ENCODE measurements around the gene SHMT1.
"Not testable (repeated sequence)": the region's sequence is repeated elsewhere in the genome, so short reads cannot be mapped to it uniquely, and the experiment has no call there.

Gene SHMT1

DNA sequence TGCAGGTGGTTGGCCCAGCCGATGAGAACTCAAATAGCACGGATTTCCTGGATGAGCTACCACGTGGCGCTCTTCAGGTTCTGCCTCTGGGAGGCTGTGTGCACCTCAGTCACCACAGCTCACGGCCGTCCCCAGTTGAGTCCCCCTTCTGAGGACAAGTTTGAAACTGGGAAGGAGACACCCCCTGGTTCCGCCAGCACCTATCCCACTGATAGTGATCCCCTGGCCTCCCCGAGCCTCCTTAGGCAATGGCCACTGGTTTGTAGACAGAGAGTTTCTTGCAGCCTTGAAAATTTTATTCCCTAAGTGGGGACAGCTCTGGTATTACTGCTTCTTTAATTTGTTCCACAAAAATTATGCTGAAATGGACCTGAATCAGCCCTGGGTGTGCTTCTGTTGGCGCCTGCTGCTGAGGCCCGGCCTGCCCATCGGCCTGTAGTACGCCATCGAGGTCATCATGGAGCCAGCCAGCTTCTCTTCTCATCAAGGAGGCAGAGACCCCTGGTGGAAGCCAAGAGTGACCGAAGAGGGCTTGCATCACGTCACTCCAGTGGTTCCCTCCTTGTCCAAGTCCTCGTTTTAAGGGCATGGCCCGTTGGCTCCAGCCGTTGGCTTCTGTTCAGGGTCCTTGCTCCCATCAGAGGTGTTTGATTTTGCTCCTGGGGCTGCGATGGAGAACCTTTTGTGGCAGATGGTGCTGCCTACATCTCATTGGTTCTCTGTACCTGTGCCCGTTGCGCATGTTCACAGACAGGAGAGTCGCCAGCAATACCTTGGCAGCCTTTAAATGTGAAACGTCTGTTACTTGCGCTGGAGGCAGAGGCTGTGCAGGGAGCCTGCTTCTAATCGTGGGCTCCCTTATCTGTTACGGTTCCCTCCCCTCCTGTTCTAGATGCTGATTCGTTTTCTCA, 39.0 kb downstream of the SHMT1 start:
- DNase-seq = no peak

GRCh38 chr17:18323507-18324139, 39.7 kb downstream of the SHMT1 start:
- no peak for DNase-seq

- no peak for DNase-seq
Observed at GRCh38 chr17:18323007-18323406, 40.3 kb downstream of the SHMT1 start.

GRCh38 chr17:18322522-18322921, 40.8 kb downstream of the SHMT1 start:
- no peak for DNase-seq

- no peak for DNase-seq
Observed at GRCh38 chr17:18321309-18321708, 42.0 kb downstream of the SHMT1 start.

- DNase-seq = no peak
Observed at GRCh38 chr17:18320301-18320700, 43.0 kb downstream of the SHMT1 start.

DNA sequence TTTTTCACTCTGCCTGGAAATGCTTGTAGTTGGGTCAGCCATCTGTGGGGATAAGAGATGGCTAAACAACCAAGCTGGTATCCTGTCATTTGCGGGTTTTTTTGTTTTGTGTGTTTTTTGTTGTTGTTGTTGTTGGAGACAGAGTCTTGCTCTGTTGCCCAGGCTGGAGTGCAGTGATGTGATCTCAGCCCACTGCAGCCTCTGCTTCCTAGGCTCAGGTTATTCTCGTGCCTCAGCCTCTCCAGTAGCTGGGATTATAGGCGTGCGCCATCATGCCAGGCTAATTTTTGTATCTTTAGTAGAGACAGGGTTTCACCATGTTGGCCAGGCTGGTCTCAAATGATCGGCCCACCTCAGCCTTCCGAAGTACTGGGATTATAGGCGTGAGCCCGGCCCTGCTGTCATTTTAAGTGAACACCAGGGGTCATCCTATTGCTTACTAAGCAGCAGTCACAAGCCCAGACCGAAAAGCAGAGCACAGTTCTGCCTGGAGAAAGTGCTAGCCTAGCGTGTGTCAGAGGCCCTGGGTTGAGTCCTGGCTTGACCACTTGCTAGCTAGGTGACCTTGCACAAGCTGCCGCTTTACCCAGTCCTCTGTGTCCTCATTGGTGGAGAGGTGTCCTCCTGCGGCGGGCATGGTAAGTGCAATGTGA, 43.6 kb downstream of the SHMT1 start:
- no peak for DNase-seq

DNA sequence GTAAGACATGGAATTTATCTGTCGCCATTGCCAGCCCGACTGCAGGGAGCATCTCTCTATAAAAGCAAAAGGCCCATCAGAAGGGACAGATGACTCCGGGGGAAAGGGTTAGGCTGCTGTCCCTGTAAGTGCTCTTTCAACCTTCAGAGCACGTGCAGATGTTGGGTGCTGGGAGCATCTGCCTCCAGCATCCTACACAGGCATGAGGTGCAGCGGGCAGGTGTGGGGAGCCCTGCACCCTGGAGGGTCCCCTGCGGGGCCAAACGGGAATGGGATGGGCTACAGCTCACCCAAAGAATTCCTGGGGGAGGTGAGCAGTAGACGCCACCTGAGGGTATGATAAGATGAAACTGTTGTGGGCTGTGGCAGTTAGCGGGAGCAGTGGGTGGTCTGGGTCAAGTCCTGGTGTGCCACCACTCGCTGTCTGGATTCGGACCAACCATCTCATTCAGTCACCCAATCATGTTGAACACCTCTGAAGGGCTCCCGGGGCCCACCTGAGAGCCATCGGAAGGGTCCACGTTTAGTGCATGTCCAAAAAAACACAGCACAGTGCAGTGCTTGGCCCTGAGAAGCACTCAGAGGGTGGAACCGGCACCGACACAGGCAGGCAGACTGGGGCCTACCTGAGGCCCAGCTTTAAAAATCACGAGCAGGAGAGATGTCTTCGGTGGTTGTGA, 44.4 kb downstream of the SHMT1 start:
- DNase-seq = no peak

GRCh38 chr17:18318117-18318516, 45.2 kb downstream of the SHMT1 start:
- no peak for DNase-seq

DNA sequence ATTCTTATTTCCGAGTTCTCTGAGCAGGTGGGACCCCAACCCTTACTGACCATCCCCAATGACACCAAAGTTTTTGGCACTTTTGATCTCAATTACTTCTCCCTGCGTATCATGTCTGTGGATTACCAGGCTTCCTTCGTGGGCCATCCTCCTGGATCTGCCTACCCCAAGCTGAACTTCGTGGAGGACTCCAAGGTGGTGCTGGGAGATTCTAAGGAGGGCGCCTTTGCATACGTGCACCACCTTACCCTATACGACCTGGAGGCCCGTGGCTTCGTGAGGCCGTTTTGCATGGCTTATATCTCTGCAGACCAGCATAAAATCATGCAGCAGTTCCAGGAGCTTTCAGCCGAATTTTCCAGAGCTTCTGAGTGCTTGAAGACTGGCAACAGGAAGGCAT, 47.4 kb downstream of the SHMT1 start:
- no peak for DNase-seq

- DNase-seq = no peak
Observed at GRCh38 chr17:18315562-18315922, 47.8 kb downstream of the SHMT1 start.

DNA sequence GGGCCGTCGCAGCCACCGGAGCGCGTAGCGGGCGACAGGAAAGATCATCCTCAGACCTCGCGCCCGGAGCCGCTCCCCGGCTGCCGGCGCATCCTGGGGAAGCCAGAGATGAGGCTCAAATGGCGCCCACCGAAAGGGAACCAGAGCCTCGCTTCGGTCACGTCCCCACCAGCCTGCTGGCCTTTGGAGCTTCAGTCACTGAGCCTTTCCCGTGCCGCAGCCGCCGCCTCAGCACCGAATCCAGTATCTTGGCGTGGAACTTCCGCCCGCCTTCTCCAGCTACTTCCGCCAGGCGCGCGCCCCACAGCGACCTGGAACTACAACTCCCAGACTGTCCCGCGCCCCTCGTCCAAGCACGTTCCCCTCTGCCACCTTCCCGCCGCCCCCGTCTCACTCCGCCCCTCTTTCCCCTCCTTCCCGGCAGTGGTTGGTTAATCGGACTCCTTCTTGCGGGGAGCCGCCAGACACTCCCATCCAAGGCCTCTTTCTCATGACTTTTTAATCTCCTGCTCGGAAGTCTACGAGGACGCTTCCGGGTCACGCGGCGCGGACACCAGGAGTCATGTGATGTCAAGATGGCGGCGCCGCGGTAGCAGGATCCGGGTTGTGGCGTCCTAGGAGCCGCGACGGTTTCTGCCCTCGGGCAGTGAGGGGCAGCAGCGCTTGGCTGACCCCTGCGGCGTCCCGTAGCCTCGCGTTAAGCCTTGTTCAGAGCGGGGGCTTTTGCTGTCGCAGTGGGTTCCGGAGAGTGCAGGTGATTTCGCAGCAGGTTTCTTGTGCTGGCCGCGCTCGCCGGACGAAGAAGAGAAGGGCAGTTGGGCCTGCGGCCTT, 48.4 kb downstream of the SHMT1 start, which contains the start of the genes SMCR8 and TOP3A:
Gene SMCR8 (plus strand): TSS at position 563 of the 831 bp plus-strand sequence. CDS start 497 bp downstream, outside the sequence.
Gene TOP3A (minus strand): TSS at position 264 of the 831 bp plus-strand sequence. CDS start 216 bp downstream, at position 48.
- peak; percentile 96 for DNase-seq

- no peak for DNase-seq
Observed at GRCh38 chr17:18314059-18314730, 49.2 kb downstream of the SHMT1 start.

DNA sequence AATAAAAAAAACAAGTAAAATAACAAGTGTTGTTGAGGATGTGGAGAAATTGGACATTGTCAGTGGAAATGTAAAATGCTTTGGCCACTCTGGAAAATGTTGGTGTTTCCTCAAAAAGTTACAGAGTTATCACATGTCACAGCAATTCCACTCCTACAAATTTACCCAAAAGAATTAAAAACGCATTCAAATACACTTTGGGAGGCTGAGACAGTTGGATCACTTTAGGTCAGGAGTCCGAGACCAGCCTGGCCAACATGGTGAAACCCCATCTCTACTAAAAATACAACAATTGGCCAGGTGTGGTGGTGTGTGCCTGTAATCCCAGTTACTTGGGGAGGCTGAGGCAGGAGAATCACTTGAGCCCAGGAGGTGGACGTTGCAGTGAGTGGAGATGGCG, 54.1 kb downstream of the SHMT1 start:
- DNase-seq = no peak

- not testable (repeated sequence) for DNase-seq
Observed at GRCh38 chr17:18303206-18303605, 60.1 kb downstream of the SHMT1 start.

DNA sequence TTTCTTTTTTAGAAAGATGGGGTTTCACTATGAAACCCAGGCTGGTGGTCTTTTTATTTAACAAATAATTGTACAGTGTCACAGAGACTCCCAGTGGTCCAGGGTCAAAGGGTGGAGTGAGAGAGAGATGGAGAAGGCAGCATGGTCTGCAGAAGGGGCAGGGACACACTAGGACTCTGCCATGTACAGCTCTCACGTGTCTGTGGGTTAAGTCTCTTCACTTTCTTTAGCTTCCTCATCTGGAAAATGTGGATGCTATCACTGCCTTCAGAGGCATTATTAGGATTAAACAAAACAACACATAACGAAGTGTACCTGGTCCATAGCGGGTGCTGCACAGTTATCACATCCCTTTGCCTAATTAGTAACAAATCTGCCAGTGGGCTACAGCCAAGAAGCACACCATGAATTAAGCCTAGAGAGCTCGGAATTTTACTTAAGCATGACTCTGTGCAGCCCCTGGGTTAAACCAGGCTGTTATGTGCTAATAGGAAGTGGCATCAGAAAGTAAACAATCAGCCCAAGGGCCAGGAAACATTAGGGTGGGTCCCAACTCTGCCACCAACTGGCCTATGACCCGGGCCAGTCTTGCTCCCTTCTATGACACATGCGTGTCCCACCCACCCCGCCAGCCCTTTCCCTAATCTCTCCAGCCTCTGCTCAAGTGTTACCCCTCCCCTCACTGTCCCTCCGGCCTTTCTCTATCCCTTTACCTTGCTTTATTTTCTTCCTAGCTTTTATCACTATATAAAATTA, 62.4 kb downstream of the SHMT1 start:
- no peak for DNase-seq

- not testable (repeated sequence) for DNase-seq
Observed at GRCh38 chr17:18298061-18298460, 65.3 kb downstream of the SHMT1 start.

- no peak for DNase-seq
Observed at GRCh38 chr17:18291718-18292540, 71.4 kb downstream of the SHMT1 start.

GRCh38 chr17:18285296-18285695, 78.1 kb downstream of the SHMT1 start:
- no peak for DNase-seq

GRCh38 chr17:18281788-18282187, 81.6 kb downstream of the SHMT1 start:
- no peak for DNase-seq
